Endothelial cell of umbilical vein (primary cell): ENCODE measurements around the gene LTBP2.

ENCODE experiments used
- EZH2 ChIP-seq: IDR thresholded peaks from 2 replicates; pipeline ENCODE4 v1.6.1; 2012; ENCODE audit warnings: borderline replicate concordance, low read depth, mild to moderate bottlenecking, moderate library complexity, low read length, inconsistent platforms; ENCODE audit not compliant: severe bottlenecking
- TF ChIP-seq, protein P1 (sequence below), 2 donors: IDR thresholded peaks; 1 replicate in 1 of 2; 2 replicates in 1 of 2; pipeline ENCODE4 v1.5.1; 2011; ENCODE audit warnings: low read length in 2 of 2, mild to moderate bottlenecking in 2 of 2, moderate library complexity in 2 of 2, control low read depth in 1 of 2, inconsistent platforms in 1 of 2, low read depth in 1 of 2; ENCODE audit not compliant: insufficient read depth in 1 of 2; ENCODE audit errors: extremely low read depth in 1 of 2

DNA sequence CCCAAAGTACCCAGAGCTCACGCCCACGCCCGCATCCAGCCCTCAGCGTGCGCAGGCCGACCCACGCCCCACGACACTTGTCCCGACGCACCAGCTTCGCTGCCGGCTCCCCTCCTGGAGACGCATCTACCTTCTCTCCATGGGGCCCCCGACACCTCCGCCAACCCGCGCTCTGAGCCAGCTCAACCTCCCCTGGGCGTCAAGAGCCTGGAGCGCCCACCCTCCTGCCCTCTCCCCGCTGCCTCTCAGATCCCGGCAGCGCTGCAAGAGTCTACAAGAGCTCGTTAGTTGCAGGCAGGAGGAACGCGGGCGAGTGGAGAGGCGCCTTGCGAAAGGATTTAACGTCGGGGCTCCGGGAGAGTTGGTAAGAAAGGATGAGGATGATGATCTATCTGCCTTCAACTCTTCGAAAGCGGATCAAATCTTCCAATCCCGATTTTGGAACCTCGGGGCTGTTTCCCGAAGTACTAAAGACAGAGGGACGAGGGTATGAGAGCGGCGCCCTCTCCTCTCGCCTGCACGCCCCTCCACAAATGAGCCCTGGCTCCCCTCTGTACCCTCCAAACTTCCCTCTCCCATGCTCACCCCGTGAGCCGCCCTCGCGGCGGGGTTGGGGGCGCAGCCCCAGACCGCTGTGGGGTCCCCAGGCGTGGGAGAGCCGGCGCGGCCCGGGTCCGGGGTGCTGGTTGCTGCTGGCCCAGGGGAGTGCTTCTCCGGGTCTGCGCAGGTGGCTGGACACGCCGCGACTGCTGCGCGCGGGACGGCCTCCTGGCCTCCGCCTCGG lies 979 bp downstream of the LTBP2 start:
- no peak for TF ChIP-seq EZH2
- TF ChIP-seq, protein P1, sequence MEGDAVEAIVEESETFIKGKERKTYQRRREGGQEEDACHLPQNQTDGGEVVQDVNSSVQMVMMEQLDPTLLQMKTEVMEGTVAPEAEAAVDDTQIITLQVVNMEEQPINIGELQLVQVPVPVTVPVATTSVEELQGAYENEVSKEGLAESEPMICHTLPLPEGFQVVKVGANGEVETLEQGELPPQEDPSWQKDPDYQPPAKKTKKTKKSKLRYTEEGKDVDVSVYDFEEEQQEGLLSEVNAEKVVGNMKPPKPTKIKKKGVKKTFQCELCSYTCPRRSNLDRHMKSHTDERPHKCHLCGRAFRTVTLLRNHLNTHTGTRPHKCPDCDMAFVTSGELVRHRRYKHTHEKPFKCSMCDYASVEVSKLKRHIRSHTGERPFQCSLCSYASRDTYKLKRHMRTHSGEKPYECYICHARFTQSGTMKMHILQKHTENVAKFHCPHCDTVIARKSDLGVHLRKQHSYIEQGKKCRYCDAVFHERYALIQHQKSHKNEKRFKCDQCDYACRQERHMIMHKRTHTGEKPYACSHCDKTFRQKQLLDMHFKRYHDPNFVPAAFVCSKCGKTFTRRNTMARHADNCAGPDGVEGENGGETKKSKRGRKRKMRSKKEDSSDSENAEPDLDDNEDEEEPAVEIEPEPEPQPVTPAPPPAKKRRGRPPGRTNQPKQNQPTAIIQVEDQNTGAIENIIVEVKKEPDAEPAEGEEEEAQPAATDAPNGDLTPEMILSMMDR (IDR thresholded peaks at IDR 0.05; ENCODE audit: extremely low read depth in 1 of 2, insufficient read depth in 1 of 2, low read depth in 1 of 2, low read length in 2 of 2), result no peak
